NT2/D1 (cell line): Measurements from ENCODE around the gene ENDOD1.

Source experiments
- DNase-seq: peaks from one replicate; pipeline ENCODE4 v3.0.0-alpha.2; 2011; ENCODE audit warnings: low read depth, low spot score
- H3K27me3 ChIP-seq: 2 replicates; pipeline ENCODE4 v1.6.0; 2011; ENCODE audit warnings: mild to moderate bottlenecking; ENCODE audit not compliant: insufficient read length, insufficient read depth
- H3K36me3 ChIP-seq: 2 replicates; pipeline ENCODE4 v1.6.1; 2011; ENCODE audit warnings: mild to moderate bottlenecking, low read length, mixed read lengths; ENCODE audit not compliant: insufficient read depth, insufficient read length
- H3K4me1 ChIP-seq: 2 replicates; pipeline ENCODE4 v1.5.1; 2011; ENCODE audit not compliant: insufficient read depth, insufficient read length
- H3K4me3 ChIP-seq: 2 replicates; pipeline ENCODE4 v1.5.1; 2011; ENCODE audit warnings: low read depth; ENCODE audit not compliant: insufficient read length
- H3K9ac ChIP-seq: 2 replicates; pipeline ENCODE4 v1.6.0; 2011; ENCODE audit warnings: low read depth; ENCODE audit not compliant: insufficient read length
- H3K9me3 ChIP-seq: 2 replicates; pipeline ENCODE4 v1.5.1; 2011; ENCODE audit warnings: mild to moderate bottlenecking, low read length; ENCODE audit not compliant: insufficient read depth
- SUZ12 ChIP-seq: IDR thresholded peaks from 2 replicates; pipeline ENCODE4 v1.6.1; 2011; ENCODE audit not compliant: insufficient read length, insufficient read depth; ENCODE audit errors: extremely low read depth
- YY1 ChIP-seq: IDR thresholded peaks from 2 replicates; pipeline ENCODE4 v1.6.1; 2011; ENCODE audit not compliant: insufficient read length, insufficient read depth
- ZNF274 ChIP-seq: IDR thresholded peaks from 2 replicates; pipeline ENCODE4 v1.6.1; 2011; ENCODE audit warnings: mild to moderate bottlenecking, low read depth, low read length

The ENDOD1 gene

GRCh38 chr11:95115597-95115996 lies 26.0 kb downstream of the ENDOD1 start:
- Histone ChIP-seq H3K9me3 (no peaks in the 10 kb centered on the region), H3K36me3 (no peaks in the 10 kb centered on the region), H3K4me1 (no peaks in the 10 kb centered on the region), H3K4me3 (no peak overlapping the region), H3K27me3 (no peaks in the 10 kb centered on the region), H3K9ac (no peak overlapping the region)
- no peak for DNase-seq
- TF ChIP-seq SUZ12: no peak
- no peak for TF ChIP-seq ZNF274
- no peak for TF ChIP-seq YY1

DNA sequence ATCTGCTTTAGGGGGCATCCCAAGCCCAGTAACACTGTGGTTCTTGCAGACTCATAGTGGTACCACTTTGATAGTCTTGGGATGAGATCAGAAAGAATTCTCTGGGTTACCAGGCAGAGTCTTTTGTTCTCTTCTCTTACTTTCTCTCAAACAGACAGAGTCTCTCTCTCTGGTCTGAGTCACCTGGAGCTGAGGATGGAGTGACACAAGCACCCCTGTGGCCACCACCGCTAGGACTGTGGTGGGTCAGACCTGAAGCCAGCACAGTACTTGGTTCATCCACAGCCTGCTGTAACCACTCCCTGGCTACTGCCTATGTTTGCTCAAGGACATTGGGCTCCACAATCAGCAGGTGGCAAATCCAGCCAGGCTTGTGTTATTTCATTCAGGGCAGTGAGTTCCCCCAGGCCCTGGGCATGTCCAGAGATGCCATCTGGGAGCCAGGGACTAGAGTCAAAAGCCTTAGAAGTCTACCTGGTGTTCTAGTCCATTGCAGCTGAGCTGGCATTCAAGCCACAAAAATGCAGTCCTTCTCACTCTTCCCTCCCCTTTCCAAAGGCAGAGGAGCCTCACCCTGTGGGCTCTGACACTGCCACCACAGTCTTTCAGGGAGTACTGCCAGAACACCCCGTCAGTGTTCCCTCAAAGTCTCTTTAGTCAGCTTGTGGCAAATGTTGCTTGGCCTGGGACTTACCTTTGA lies 29.9 kb downstream of the ENDOD1 start:
- DNase-seq: no peak

GRCh38 chr11:95121698-95122097 lies 32.1 kb downstream of the ENDOD1 start:
- H3K4me3 ChIP-seq: no peak overlapping the region
- H3K27me3 ChIP-seq: no peaks in the 10 kb centered on the region
- DNase-seq: no peak
- no peaks in the 10 kb centered on the region for H3K4me1 ChIP-seq
- H3K36me3 ChIP-seq: no peaks in the 10 kb centered on the region
- no peak overlapping the region for H3K9ac ChIP-seq
- H3K9me3 ChIP-seq: no peaks in the 10 kb centered on the region
- TF ChIP-seq ZNF274: no peak
- no peak for TF ChIP-seq YY1
- no peak for TF ChIP-seq SUZ12

More for the DNA sequence above, 29.9 kb downstream of the ENDOD1 start:
- no peaks in the 10 kb centered on the region for H3K36me3 ChIP-seq
- H3K9ac ChIP-seq: no peak overlapping the region
- H3K4me3 ChIP-seq: no peak overlapping the region
- no peaks in the 10 kb centered on the region for H3K9me3 ChIP-seq
- no peaks in the 10 kb centered on the region for H3K4me1 ChIP-seq
- no peaks in the 10 kb centered on the region for H3K27me3 ChIP-seq
- TF ChIP-seq SUZ12 (no peak), YY1 (no peak), ZNF274 (no peak)

DNA sequence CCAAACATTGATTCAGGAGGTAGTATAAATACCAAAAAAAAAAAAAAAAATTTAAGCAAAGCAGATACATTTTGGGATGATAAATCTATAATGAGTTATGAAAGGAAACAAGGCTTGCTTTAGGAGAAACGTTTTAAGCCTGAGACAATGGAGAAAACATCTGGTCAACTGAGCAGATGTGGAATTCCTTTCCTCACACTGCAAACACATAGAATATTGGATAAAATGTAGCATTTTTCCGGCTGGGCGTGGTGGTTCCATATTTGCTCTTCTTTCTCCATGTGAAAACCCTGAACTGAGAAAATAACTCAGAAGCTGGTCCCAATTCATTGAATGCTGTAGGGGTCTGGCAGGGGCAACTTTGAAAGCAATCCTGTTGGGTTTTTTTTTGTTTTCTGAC lies 33.9 kb downstream of the ENDOD1 start:
- Histone ChIP-seq H3K27me3 (no peaks in the 10 kb centered on the region), H3K36me3 (peaks cover 4% of the 10 kb centered on the region)
- TF ChIP-seq ZNF274 (no peak), YY1 (no peak), SUZ12 (no peak)

GRCh38 chr11:95128602-95129001 lies 39.0 kb downstream of the ENDOD1 start:
- no peaks in the 10 kb centered on the region for H3K4me1 ChIP-seq
- TF ChIP-seq SUZ12: no peak
- no peak for TF ChIP-seq YY1
- TF ChIP-seq ZNF274: no peak
- H3K9me3 ChIP-seq: no peaks in the 10 kb centered on the region
- H3K9ac ChIP-seq: no peak overlapping the region
- peaks cover 8% of the 10 kb centered on the region for H3K36me3 ChIP-seq
- DNase-seq: no peak
- H3K4me3 ChIP-seq: no peak overlapping the region
- no peaks in the 10 kb centered on the region for H3K27me3 ChIP-seq

More for the DNA sequence above, 33.9 kb downstream of the ENDOD1 start:
- H3K9me3 ChIP-seq: no peaks in the 10 kb centered on the region
- no peak for DNase-seq
- H3K4me3 ChIP-seq: no peak overlapping the region
- no peak overlapping the region for H3K9ac ChIP-seq
- no peaks in the 10 kb centered on the region for H3K4me1 ChIP-seq

DNA sequence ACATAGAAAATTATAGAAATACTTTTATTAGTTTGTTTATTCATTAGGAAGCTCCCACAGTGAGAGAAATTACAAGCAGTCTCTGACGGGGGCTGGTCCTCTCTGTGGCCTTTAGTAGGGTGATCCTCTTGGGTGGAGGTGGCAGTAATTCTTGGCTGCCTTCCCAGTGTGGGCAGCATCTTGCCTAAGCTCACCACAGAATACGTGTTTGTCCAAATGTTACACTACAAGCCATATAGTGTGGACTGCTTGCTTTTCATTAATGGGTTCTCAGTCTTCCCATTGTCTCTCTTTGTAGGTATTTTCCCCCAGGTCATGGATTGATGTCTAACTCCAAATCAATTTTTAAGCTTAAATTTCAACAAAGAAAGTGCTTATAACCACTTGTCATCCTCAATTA lies 43.3 kb downstream of the ENDOD1 start:
- Histone ChIP-seq H3K9ac (no peak overlapping the region), H3K4me1 (no peaks in the 10 kb centered on the region), H3K27me3 (no peaks in the 10 kb centered on the region), H3K36me3 (peaks cover 8% of the 10 kb centered on the region), H3K9me3 (no peaks in the 10 kb centered on the region), H3K4me3 (no peak overlapping the region)
- TF ChIP-seq YY1 (no peak), SUZ12 (no peak), ZNF274 (no peak)
- no peak for DNase-seq

- Histone ChIP-seq H3K9ac (no peak overlapping the region), H3K36me3 (no peaks in the 10 kb centered on the region), H3K9me3 (no peaks in the 10 kb centered on the region), H3K4me3 (no peak overlapping the region), H3K4me1 (no peaks in the 10 kb centered on the region), H3K27me3 (no peaks in the 10 kb centered on the region)
- TF ChIP-seq ZNF274: no peak
- no peak for TF ChIP-seq SUZ12
- TF ChIP-seq YY1: no peak
- no peak for DNase-seq
Observed at GRCh38 chr11:95134491-95134890, 44.8 kb downstream of the ENDOD1 start.

DNA sequence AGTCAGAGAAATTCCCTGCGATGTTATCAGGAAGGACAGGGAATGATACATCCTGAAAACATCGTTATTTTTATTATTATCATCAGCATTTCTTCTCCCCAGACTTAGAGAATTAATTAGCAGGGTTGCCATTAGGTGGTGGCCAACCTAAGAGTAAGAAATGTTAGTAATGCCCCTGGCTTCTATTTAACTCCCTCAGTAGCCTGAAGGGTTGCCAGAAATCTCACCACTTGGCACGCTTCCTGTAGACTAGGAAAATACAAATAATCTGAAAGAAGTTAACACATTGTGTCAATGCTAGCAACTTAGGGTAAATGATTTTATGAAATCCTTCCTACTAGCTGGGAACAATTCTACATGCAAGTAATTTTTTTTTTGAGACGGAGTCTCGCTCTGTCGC lies 45.5 kb downstream of the ENDOD1 start:
- Histone ChIP-seq H3K9me3 (no peaks in the 10 kb centered on the region), H3K36me3 (no peaks in the 10 kb centered on the region), H3K9ac (no peak overlapping the region), H3K27me3 (no peaks in the 10 kb centered on the region), H3K4me1 (no peaks in the 10 kb centered on the region), H3K4me3 (no peak overlapping the region)
- DNase-seq: no peak
- TF ChIP-seq SUZ12: no peak
- no peak for TF ChIP-seq ZNF274
- no peak for TF ChIP-seq YY1
